Transverse colon (tissue), 4 donors: ENCODE measurements around the gene KIF1B. TPM values are rescaled to one million over a fixed set of nuclear protein-coding genes. Genes with fewer than 3 reads are reported as not detected.

Experiments used
- DNase-seq: peaks from one replicate; pipeline ENCODE4 v3.0.0-alpha.2; 2019
- H3K27ac ChIP-seq, 4 donors: fragments of 200-600 bp; sonication (generic); 2 replicates each; pipeline ENCODE4 v1.5.1; 2016 to 2018; ENCODE audit warnings: inconsistent platforms in 4 of 4
- H3K27me3 ChIP-seq: fragments of 200-600 bp; sonication (generic); 2 replicates; pipeline ENCODE4 v1.5.1; 2017; ENCODE audit warnings: inconsistent platforms
- H3K36me3 ChIP-seq, 4 donors: fragments of 200-600 bp; sonication (generic); 2 replicates each; pipeline ENCODE4 v1.5.1; 2017 to 2019; ENCODE audit warnings: inconsistent platforms in 4 of 4
- H3K4me1 ChIP-seq, 4 donors: fragments of 200-600 bp; sonication (generic); 2 replicates each; pipeline ENCODE4 v1.5.1; 2017 to 2020; ENCODE audit warnings: inconsistent platforms in 4 of 4
- H3K4me3 ChIP-seq, 4 donors: fragments of 200-600 bp; sonication (generic); 1 replicate in 1 of 4; 2 replicates in 3 of 4; pipeline versions ENCODE4 v1.5.1 to v1.6.1; 2017 to 2019; ENCODE audit warnings: inconsistent platforms in 4 of 4
- H3K9me3 ChIP-seq, 2 donors: fragments of 200-600 bp; sonication (generic); 2 replicates each; pipeline ENCODE4 v1.5.1; 2017 to 2019; ENCODE audit warnings: inconsistent platforms in 2 of 2
- CTCF ChIP-seq, 5 experiments: fragments of 200-600 bp in 3 of 5; fragments of 450-650 bp in 2 of 5; sonication (generic) in 3 of 5; IDR thresholded peaks; 1 replicate in 2 of 5; 2 replicates in 3 of 5; pipeline ENCODE4 v1.5.1; 2016 to 2017; ENCODE audit warnings: antibody characterized with exemption in 5 of 5, inconsistent platforms in 3 of 5, mild to moderate bottlenecking in 2 of 5, moderate library complexity in 1 of 5
- EP300 ChIP-seq: sonication (generic); formaldehyde crosslinking; IDR thresholded peaks from one replicate; pipeline ENCODE4 v1.6.1; 2017; ENCODE audit warnings: antibody characterized with exemption, low read depth
- POLR2A ChIP-seq: fragments of 450-650 bp; IDR thresholded peaks from one replicate; pipeline ENCODE4 v1.6.1; 2016; ENCODE audit warnings: antibody characterized with exemption, mild to moderate bottlenecking, moderate library complexity
- POLR2AphosphoS5 ChIP-seq, 3 donors: sonication (generic); formaldehyde crosslinking; IDR thresholded peaks; one replicate each; pipeline ENCODE4 v1.6.1; 2016; ENCODE audit warnings: antibody characterized with exemption in 3 of 3
- WGBS, 2 donors: methylation state at CpG; one replicate each; pipeline ENCODE4 v1.1.5; 2018; ENCODE audit warnings: low coverage in 1 of 2; 5-methylcytosine and 5-hydroxymethylcytosine counted together
- in situ Hi-C, 4 donors: fragments of 200-750 bp; cut with MboI; loops; one replicate each; pipeline versions ENCODE4 v1.15.0 to v1.15.1; 2017; ENCODE audit warnings: low sequenced_read_pairs in 3 of 4, low pct_ligation_motif_present in 1 of 4, low pct_unique_long_range_greater_than_20kb in 1 of 4
- intact Hi-C: fragments of 100-400 bp; cut with DNase I; formaldehyde crosslinking; loops from one replicate; pipeline ENCODE4 v1.15.1; 2023; ENCODE audit warnings: low total_unique reads
- total RNA-seq, 4 donors: library from RNA; depleted of rRNA; stranded (reverse); fragments of >200 nt; gene quantifications; one replicate each; pipeline ENCODE4 v1.1.0, GENCODE V29; 2016

KIF1B gene
- total RNA-seq, 4 donors from 2014 or later: 50.9 to 87.9 (median 71.4) TPM

GRCh38 chr1:10292188-10292587 is 81.8 kb downstream of the KIF1B start:
- intact Hi-C loops (no loop called here), in situ Hi-C loops (no loop called here)
- Histone ChIP-seq H3K36me3 (peaks cover 0 to 64% (median 15%) of the 10 kb centered on the region in 4 donors), H3K4me3 (no peak overlapping the region), H3K27me3 (no peaks in the 10 kb centered on the region), H3K27ac (no peak overlapping the region), H3K9me3 (no peaks in the 10 kb centered on the region), H3K4me1 (peaks cover 0 to 4% (median 0%) of the 10 kb centered on the region in 4 donors)
- WGBS, 2 donors: 52 to 62% methylated on average over 2 of the region's 2 CpGs
- DNase-seq: no peak
- no peak for TF ChIP-seq POLR2A
- no peak for TF ChIP-seq POLR2AphosphoS5 (IDR thresholded peaks at IDR 0.05)
- no peak for TF ChIP-seq EP300
- no peak for TF ChIP-seq CTCF (IDR thresholded peaks at IDR 0.05)

- in situ Hi-C loops: no loop called here
- Histone ChIP-seq H3K36me3 (peaks cover 0 to 68% (median 23%) of the 10 kb centered on the region in 4 donors), H3K27me3 (no peaks in the 10 kb centered on the region), H3K4me3 (no peak overlapping the region), H3K9me3 (no peaks in the 10 kb centered on the region), H3K4me1 (peaks cover 0 to 4% (median 0%) of the 10 kb centered on the region in 4 donors), H3K27ac (no peak overlapping the region)
- 93 to 96% methylated on average over 5 to 6 of the region's 6 CpGs for WGBS, 2 donors
- TF ChIP-seq CTCF (IDR thresholded peaks at IDR 0.05): no peak
- no peak for TF ChIP-seq EP300
- no peak for TF ChIP-seq POLR2AphosphoS5 (IDR thresholded peaks at IDR 0.05)
- no peak for TF ChIP-seq POLR2A
- intact Hi-C loops: no loop called here
- no peak for DNase-seq
Measured at GRCh38 chr1:10295481-10296085, 85.2 kb downstream of the KIF1B start.

GRCh38 chr1:10299151-10299550 is 88.8 kb downstream of the KIF1B start:
- Histone ChIP-seq H3K4me3 (no peak overlapping the region), H3K4me1 (peaks cover 0 to 4% (median 0%) of the 10 kb centered on the region in 4 donors), H3K27ac (no peak overlapping the region), H3K9me3 (no peaks in the 10 kb centered on the region), H3K36me3 (peaks cover 0 to 54% (median 23%) of the 10 kb centered on the region in 4 donors), H3K27me3 (no peaks in the 10 kb centered on the region)
- TF ChIP-seq POLR2A (no peak), EP300 (no peak), POLR2AphosphoS5 (IDR thresholded peaks at IDR 0.05) (no peak), CTCF (IDR thresholded peaks at IDR 0.05) (no peak)
- in situ Hi-C loops: no loop called here
- 33 to 70% methylated on average over 1 of the region's 1 CpG for WGBS, 2 donors
- intact Hi-C loops: no loop called here
- DNase-seq: no peak

- 97% methylated on average over 6 of the region's 6 CpGs for whole genome bisulfite sequencing, 2 donors
- Histone ChIP-seq H3K27me3 (no peaks in the 10 kb centered on the region), H3K4me1 (peaks cover 0 to 4% (median 0%) of the 10 kb centered on the region in 4 donors), H3K36me3 (peaks cover 0 to 28% (median 14%) of the 10 kb centered on the region in 4 donors), H3K4me3 (no peak overlapping the region), H3K27ac (no peak overlapping the region), H3K9me3 (no peaks in the 10 kb centered on the region)
- intact Hi-C loops: no loop called here
- DNase-seq: no peak
- TF ChIP-seq EP300 (no peak), CTCF (IDR thresholded peaks at IDR 0.05) (no peak), POLR2AphosphoS5 (IDR thresholded peaks at IDR 0.05) (no peak), POLR2A (no peak)
- in situ Hi-C loops: no loop called here
Measured at GRCh38 chr1:10302416-10302815, 92.0 kb downstream of the KIF1B start.
